HCT116 (cell line): Measurements from ENCODE around the gene TNRC6A. TPM values are rescaled to one million over a fixed set of nuclear protein-coding genes. Genes with fewer than 3 reads are reported as not detected.

Source experiments
- ATAC-seq: fragments of 200-7000 bp; cut with Tn5 transposase; 2 replicates; pipeline ENCODE4 v1.9.1; 2020; ENCODE audit warnings: mild to moderate bottlenecking, moderate library complexity
- BruUV-seq: library from RNA; stranded (reverse); fragments of 400-500 nt; replicated peaks from 2 replicates; lab custom pipeline; 2021; lab: Mats Ljungman, UMichigan
- CTCF ChIA-PET: fragments of 300-600 bp; sonication (Branson Sonifier 250); formaldehyde crosslinking; loops from one replicate; lab custom pipeline; 2021; ENCODE audit warnings: antibody characterized with exemption; lab: Charles Lee
- POLR2A ChIA-PET: fragments of 300-600, 350-600 bp; sonication (Branson Sonifier 250); formaldehyde crosslinking; loops from one replicate; lab custom pipeline; 2021; ENCODE audit warnings: antibody characterized with exemption; lab: Charles Lee
- RAD21 ChIA-PET, 2 experiments: fragments of 300-600 bp; sonication (Branson Sonifier 250); formaldehyde crosslinking; loops; one replicate each; lab custom pipeline; 2023; ENCODE audit warnings: low total read pairs in 2 of 2; ENCODE audit not compliant: uncharacterized antibody in 2 of 2, unreplicated experiment in 2 of 2, low non-redundant PET in 1 of 2; lab: Charles Lee
- DNase-seq: peaks from one replicate; pipeline ENCODE4 v3.0.0-alpha.2; 2010; ENCODE audit warnings: low read depth, low spot score
- H2AFZ ChIP-seq: fragments of 200-600 bp; shearing (Covaris generic), sonication (generic); 2 replicates; pipeline ENCODE4 v1.6.1; 2017; ENCODE audit warnings: low read depth, mixed run types, mixed read lengths, antibody characterized with exemption, low read length; ENCODE audit not compliant: poor library complexity, severe bottlenecking
- H3K27ac ChIP-seq: 2 replicates; pipeline ENCODE4 v1.5.1; 2012; ENCODE audit warnings: low read depth, low read length
- H3K27me3 ChIP-seq: fragments of 200-600 bp; sonication (generic); 2 replicates; pipeline ENCODE4 v1.6.1; 2016; ENCODE audit warnings: mixed run types, low read length, mixed read lengths; ENCODE audit not compliant: insufficient read depth
- H3K36me3 ChIP-seq, 2 experiments: fragments of 200-500 bp in 1 of 2; fragments of 200-600 bp in 1 of 2; sonication (Bioruptor generic) in 1 of 2; sonication (generic) in 1 of 2; 2 replicates each; pipeline versions ENCODE4 v1.5.1 to v1.6.1; 2014 to 2016; ENCODE audit warnings: low read length in 2 of 2, inconsistent platforms in 1 of 2, mixed read lengths in 1 of 2, mixed run types in 1 of 2; ENCODE audit not compliant: insufficient read depth in 2 of 2, control insufficient read depth in 1 of 2
- H3K4me1 ChIP-seq, 2 experiments: fragments of 200-600 bp in 1 of 2; sonication (generic) in 1 of 2; 2 replicates each; pipeline versions ENCODE4 v1.5.1 to v1.6.1; 2012 to 2017; ENCODE audit warnings: low read length in 2 of 2, inconsistent platforms in 1 of 2, mild to moderate bottlenecking in 1 of 2, mixed read lengths in 1 of 2, mixed run types in 1 of 2, moderate library complexity in 1 of 2; ENCODE audit not compliant: insufficient read depth in 2 of 2, control insufficient read depth in 1 of 2
- H3K4me2 ChIP-seq: fragments of 200-600 bp; sonication (generic); 2 replicates; pipeline ENCODE4 v1.6.1; 2017; ENCODE audit warnings: mixed run types, low read length, mixed read lengths
- H3K4me3 ChIP-seq, 2 experiments: fragments of 200-600 bp in 1 of 2; sonication (generic) in 1 of 2; replicated peaks in 1 of 2; 2 replicates each; pipeline ENCODE4 v1.5.1; 2011 to 2016; ENCODE audit warnings: low read length in 2 of 2, control low read depth in 1 of 2, low read depth in 1 of 2, mild to moderate bottlenecking in 1 of 2, mixed read lengths in 1 of 2, mixed run types in 1 of 2
- H3K79me2 ChIP-seq: fragments of 200-600 bp; sonication (generic); 2 replicates; pipeline ENCODE4 v1.6.1; 2017; ENCODE audit warnings: mild to moderate bottlenecking, mixed run types, low read length, moderate library complexity, mixed read lengths; ENCODE audit not compliant: insufficient read depth
- H3K9ac ChIP-seq: fragments of 200-600 bp; sonication (generic); 2 replicates; pipeline ENCODE4 v1.6.1; 2016; ENCODE audit warnings: low read length, mixed read lengths
- H3K9me2 ChIP-seq: fragments of 200-600 bp; sonication (generic), shearing (Covaris generic); 2 replicates; pipeline ENCODE4 v1.6.1; 2017; ENCODE audit warnings: mixed run types, mild to moderate bottlenecking, moderate library complexity; ENCODE audit not compliant: insufficient read depth
- H3K9me3 ChIP-seq, 2 experiments: fragments of 200-500 bp in 1 of 2; fragments of 200-600 bp in 1 of 2; sonication (Bioruptor generic) in 1 of 2; sonication (generic) in 1 of 2; 2 replicates each; pipeline ENCODE4 v1.6.1; 2014 to 2017; ENCODE audit warnings: low read length in 2 of 2, mixed read lengths in 2 of 2, inconsistent platforms in 1 of 2, low read depth in 1 of 2, mild to moderate bottlenecking in 1 of 2, mixed run types in 1 of 2, moderate library complexity in 1 of 2; ENCODE audit not compliant: control insufficient read depth in 1 of 2, insufficient read depth in 1 of 2
- H4K20me1 ChIP-seq: fragments of 200-600 bp; sonication (generic), shearing (Covaris generic); 2 replicates; pipeline ENCODE4 v1.6.1; 2017; ENCODE audit warnings: mixed run types, mild to moderate bottlenecking, moderate library complexity; ENCODE audit not compliant: insufficient read depth
- ELF1 ChIP-seq: IDR thresholded peaks from 2 replicates; pipeline ENCODE4 v1.6.1; 2012; ENCODE audit warnings: low read depth, borderline replicate concordance
- JUND ChIP-seq: IDR thresholded peaks from 2 replicates; pipeline ENCODE4 v1.6.1; 2012
- POLR2A ChIP-seq: IDR thresholded peaks from 2 replicates; pipeline ENCODE4 v1.7.0; 2011; ENCODE audit warnings: borderline replicate concordance; ENCODE audit not compliant: insufficient read depth, insufficient read length; ENCODE audit errors: extremely low read depth
- SP1 ChIP-seq: IDR thresholded peaks from 2 replicates; pipeline ENCODE4 v1.6.1; 2012; ENCODE audit warnings: low read depth
- SRF ChIP-seq: IDR thresholded peaks from 2 replicates; pipeline ENCODE4 v1.6.1; 2012; ENCODE audit warnings: low read depth
- ZNF274 ChIP-seq: fragments of 200-500 bp; sonication (Bioruptor generic); IDR thresholded peaks from 2 replicates; pipeline ENCODE4 v1.6.1; 2014; ENCODE audit warnings: mild to moderate bottlenecking, low read depth, low read length, inconsistent platforms
- intact Hi-C: fragments of 100-400 bp; cut with micrococcal nuclease; formaldehyde crosslinking; loops from 2 replicates; pipeline ENCODE4 v1.10.0; 2022
- total RNA-seq: library from RNA; stranded (reverse); gene quantifications from one replicate; pipeline ENCODE4 v1.2.1, GENCODE V29; 2021; ENCODE audit not compliant: unreplicated experiment
- TF ChIP-seq, protein P1 (sequence below): IDR thresholded peaks from 2 replicates; pipeline ENCODE4 v1.6.1; 2012; ENCODE audit warnings: low read depth
- TF ChIP-seq, protein P2 (sequence below), 3 experiments: fragments of 200-600 bp in 1 of 3; sonication (generic) in 1 of 3; IDR thresholded peaks in 2 of 3; conservative IDR thresholded peaks in 1 of 3; 2 replicates each; pipeline ENCODE4 v1.5.1; 2012 to 2017; ENCODE audit warnings: low read depth in 2 of 3, low read length in 2 of 3, antibody characterized with exemption in 1 of 3, borderline replicate concordance in 1 of 3, control low read depth in 1 of 3, mild to moderate bottlenecking in 1 of 3, mixed read lengths in 1 of 3, mixed run types in 1 of 3, moderate library complexity in 1 of 3; ENCODE audit not compliant: insufficient read depth in 1 of 3
- TF ChIP-seq, protein P3 (sequence below): IDR thresholded peaks from 2 replicates; pipeline ENCODE4 v1.6.1; 2012

Gene TNRC6A
- total RNA-seq, 1 experiment from 2014 or later = 37.0 TPM

DNA sequence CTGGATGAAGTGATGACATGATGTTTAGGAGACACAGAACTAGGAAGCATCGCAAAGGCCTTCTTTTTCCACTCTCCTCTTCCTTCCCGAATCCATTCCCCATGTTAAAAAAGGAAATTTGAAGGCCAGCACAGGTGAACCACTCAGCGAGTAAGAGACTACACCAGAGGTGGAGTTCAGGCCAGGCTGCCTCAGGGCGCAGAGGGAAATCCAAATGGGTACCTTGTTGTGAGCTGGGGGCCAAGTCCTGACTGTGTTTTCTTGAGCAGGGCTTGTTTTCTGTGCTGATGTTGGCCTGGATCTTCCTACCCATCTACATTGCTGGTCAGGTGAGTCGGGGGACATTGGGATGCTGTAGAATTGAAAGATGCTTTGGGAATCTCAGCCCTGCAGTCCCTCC, 142.4 kb downstream of the TNRC6A start:
- Histone ChIP-seq H3K27me3 (no peaks in the 10 kb centered on the region), H4K20me1 (no peaks in the 10 kb centered on the region), H3K4me1 (no peaks in the 10 kb centered on the region), H3K36me3 (no peaks in the 10 kb centered on the region), H3K27ac (no peak overlapping the region), H3K4me3 (no peak overlapping the region), H3K79me2 (no peaks in the 10 kb centered on the region), H2AFZ (no peak overlapping the region), H3K9me2 (no peaks in the 10 kb centered on the region), H3K9ac (no peak overlapping the region), H3K4me2 (no peak overlapping the region), H3K9me3 (no peaks in the 10 kb centered on the region)
- TF ChIP-seq, protein P1, sequence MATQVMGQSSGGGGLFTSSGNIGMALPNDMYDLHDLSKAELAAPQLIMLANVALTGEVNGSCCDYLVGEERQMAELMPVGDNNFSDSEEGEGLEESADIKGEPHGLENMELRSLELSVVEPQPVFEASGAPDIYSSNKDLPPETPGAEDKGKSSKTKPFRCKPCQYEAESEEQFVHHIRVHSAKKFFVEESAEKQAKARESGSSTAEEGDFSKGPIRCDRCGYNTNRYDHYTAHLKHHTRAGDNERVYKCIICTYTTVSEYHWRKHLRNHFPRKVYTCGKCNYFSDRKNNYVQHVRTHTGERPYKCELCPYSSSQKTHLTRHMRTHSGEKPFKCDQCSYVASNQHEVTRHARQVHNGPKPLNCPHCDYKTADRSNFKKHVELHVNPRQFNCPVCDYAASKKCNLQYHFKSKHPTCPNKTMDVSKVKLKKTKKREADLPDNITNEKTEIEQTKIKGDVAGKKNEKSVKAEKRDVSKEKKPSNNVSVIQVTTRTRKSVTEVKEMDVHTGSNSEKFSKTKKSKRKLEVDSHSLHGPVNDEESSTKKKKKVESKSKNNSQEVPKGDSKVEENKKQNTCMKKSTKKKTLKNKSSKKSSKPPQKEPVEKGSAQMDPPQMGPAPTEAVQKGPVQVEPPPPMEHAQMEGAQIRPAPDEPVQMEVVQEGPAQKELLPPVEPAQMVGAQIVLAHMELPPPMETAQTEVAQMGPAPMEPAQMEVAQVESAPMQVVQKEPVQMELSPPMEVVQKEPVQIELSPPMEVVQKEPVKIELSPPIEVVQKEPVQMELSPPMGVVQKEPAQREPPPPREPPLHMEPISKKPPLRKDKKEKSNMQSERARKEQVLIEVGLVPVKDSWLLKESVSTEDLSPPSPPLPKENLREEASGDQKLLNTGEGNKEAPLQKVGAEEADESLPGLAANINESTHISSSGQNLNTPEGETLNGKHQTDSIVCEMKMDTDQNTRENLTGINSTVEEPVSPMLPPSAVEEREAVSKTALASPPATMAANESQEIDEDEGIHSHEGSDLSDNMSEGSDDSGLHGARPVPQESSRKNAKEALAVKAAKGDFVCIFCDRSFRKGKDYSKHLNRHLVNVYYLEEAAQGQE = no peak
- no peak for TF ChIP-seq SP1
- no peak for TF ChIP-seq ZNF274
- TF ChIP-seq, protein P2, sequence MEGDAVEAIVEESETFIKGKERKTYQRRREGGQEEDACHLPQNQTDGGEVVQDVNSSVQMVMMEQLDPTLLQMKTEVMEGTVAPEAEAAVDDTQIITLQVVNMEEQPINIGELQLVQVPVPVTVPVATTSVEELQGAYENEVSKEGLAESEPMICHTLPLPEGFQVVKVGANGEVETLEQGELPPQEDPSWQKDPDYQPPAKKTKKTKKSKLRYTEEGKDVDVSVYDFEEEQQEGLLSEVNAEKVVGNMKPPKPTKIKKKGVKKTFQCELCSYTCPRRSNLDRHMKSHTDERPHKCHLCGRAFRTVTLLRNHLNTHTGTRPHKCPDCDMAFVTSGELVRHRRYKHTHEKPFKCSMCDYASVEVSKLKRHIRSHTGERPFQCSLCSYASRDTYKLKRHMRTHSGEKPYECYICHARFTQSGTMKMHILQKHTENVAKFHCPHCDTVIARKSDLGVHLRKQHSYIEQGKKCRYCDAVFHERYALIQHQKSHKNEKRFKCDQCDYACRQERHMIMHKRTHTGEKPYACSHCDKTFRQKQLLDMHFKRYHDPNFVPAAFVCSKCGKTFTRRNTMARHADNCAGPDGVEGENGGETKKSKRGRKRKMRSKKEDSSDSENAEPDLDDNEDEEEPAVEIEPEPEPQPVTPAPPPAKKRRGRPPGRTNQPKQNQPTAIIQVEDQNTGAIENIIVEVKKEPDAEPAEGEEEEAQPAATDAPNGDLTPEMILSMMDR (IDR thresholded peaks at IDR 0.05 in 2 of 3, conservative IDR thresholded peaks at IDR 0.05 in 1 of 3; ENCODE audit: borderline replicate concordance in 1 of 3, insufficient read depth in 1 of 3, low read depth in 2 of 3, low read length in 2 of 3) = no peak
- no peak for TF ChIP-seq JUND
- no peak for TF ChIP-seq SRF
- TF ChIP-seq, protein P3, sequence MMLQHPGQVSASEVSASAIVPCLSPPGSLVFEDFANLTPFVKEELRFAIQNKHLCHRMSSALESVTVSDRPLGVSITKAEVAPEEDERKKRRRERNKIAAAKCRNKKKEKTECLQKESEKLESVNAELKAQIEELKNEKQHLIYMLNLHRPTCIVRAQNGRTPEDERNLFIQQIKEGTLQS = no peak
- TF ChIP-seq ELF1 = no peak
- TF ChIP-seq POLR2A = no peak
- no peak for ATAC-seq
- ChIA-PET POLR2A (no interaction called here), RAD21 (no interaction called here), CTCF (no interaction called here)
- no peak for DNase-seq
- BruUV-seq = no TSS peak
- intact Hi-C loops = no loop called here
